Pulmonary artery endothelial cell (primary cell): ENCODE data around the gene KHDC1. TPM values are rescaled to one million over a fixed set of nuclear protein-coding genes. Genes with fewer than 3 reads are reported as not detected.
"Not testable (repeated sequence)": the region's sequence is repeated elsewhere in the genome, so short reads cannot be mapped to it uniquely, and the experiment has no call there.

Source experiments
- DNase-seq: peaks from one replicate; pipeline ENCODE4 v3.0.0-alpha.2; 2011; ENCODE audit warnings: low read depth, low spot score
- total RNA-seq: library from RNA; depleted of rRNA; stranded (reverse); fragments of >200 nt; gene quantifications from 2 replicates; pipeline ENCODE4 v1.2.3, GENCODE V29; 2014

KHDC1 gene
- 0.59 and 0.81 TPM in 2 replicates for total RNA-seq

GRCh38 chr6:73262671-73263569 is at the start of gene KHDC1:
KHDC1 (minus strand) TSS chr6:73263196; CDS start chr6:73242517, 20,679 bp downstream.
- no peak for DNase-seq

GRCh38 chr6:73310503-73310845 is 47.5 kb upstream of the KHDC1 start:
- DNase-seq: not testable (repeated sequence)

GRCh38 chr6:73309785-73310502 is 46.9 kb upstream of the KHDC1 start:
- DNase-seq: no peak

- DNase-seq: no peak
Observed at GRCh38 chr6:73309535-73309784, 46.5 kb upstream of the KHDC1 start.

GRCh38 chr6:73308712-73309534 is 45.9 kb upstream of the KHDC1 start:
- no peak for DNase-seq

- not testable (repeated sequence) for DNase-seq
Observed at GRCh38 chr6:73303773-73304172, 40.8 kb upstream of the KHDC1 start.

GRCh38 chr6:73302339-73302738 is 39.3 kb upstream of the KHDC1 start:
- DNase-seq: no peak

- no peak for DNase-seq
Observed at GRCh38 chr6:73299151-73299971, 36.4 kb upstream of the KHDC1 start.

GRCh38 chr6:73293331-73293730 is 30.3 kb upstream of the KHDC1 start:
- no peak for DNase-seq

GRCh38 chr6:73290435-73290834 is 27.4 kb upstream of the KHDC1 start:
- DNase-seq: no peak

- no peak for DNase-seq
Observed at GRCh38 chr6:73286752-73287151, 23.8 kb upstream of the KHDC1 start.

- no peak for DNase-seq
Observed at GRCh38 chr6:73285674-73286283, 22.8 kb upstream of the KHDC1 start.

- peak; percentile 8 for DNase-seq
Observed at GRCh38 chr6:73282871-73283270, 19.9 kb upstream of the KHDC1 start.

- not testable (repeated sequence) for DNase-seq
Observed at GRCh38 chr6:73281684-73282083, 18.7 kb upstream of the KHDC1 start.

- not testable (repeated sequence) for DNase-seq
Observed at GRCh38 chr6:73269296-73269695, 6.3 kb upstream of the KHDC1 start.

GRCh38 chr6:73268896-73269295 is 5.9 kb upstream of the KHDC1 start:
- not testable (repeated sequence) for DNase-seq

- no peak for DNase-seq
Observed at GRCh38 chr6:73264446-73264845, 1.4 kb upstream of the KHDC1 start.

GRCh38 chr6:73263570-73263909 is 544 bp upstream of the KHDC1 start:
- no peak for DNase-seq

- DNase-seq: no peak
Observed at GRCh38 chr6:73258721-73259120, 4.3 kb downstream of the KHDC1 start.

- not testable (repeated sequence) for DNase-seq
Observed at GRCh38 chr6:73254323-73254722, 8.7 kb downstream of the KHDC1 start.

- DNase-seq: no peak
Observed at GRCh38 chr6:73252703-73253102, 10.3 kb downstream of the KHDC1 start.
